NCI-H526 (cell line): Measurements from ENCODE around the gene FMN1.
A peak's percentile ranks its signal among the peaks of the same experiment; 100 is the strongest.
"Not testable (repeated sequence)": the region's sequence is repeated elsewhere in the genome, so short reads cannot be mapped to it uniquely, and the experiment has no call there.

Source experiments
- DNase-seq, 2 experiments: peaks; one replicate each; lab custom pipeline; 2025; lab: John Stamatoyannopoulos, UW

The FMN1 gene

DNA sequence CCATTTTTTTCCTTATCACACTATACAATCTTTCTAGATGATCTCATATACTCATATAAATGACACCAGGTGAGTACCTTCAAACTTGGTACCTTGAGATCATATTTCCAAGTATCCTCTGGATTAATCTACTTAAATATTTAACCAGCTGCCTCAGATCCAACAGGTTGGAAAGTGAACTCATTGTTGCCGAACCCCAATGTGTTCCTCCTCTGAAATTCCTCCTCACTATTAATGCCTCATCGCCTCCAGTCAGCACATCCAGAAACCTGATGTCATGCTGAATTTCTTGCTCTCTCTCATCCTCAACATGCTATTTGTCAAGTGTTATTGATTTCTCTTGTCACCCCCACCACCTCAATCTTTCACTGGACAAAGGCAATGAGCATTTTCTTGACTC lies 221.8 kb downstream of the FMN1 start:
- no peak for DNase-seq

DNA sequence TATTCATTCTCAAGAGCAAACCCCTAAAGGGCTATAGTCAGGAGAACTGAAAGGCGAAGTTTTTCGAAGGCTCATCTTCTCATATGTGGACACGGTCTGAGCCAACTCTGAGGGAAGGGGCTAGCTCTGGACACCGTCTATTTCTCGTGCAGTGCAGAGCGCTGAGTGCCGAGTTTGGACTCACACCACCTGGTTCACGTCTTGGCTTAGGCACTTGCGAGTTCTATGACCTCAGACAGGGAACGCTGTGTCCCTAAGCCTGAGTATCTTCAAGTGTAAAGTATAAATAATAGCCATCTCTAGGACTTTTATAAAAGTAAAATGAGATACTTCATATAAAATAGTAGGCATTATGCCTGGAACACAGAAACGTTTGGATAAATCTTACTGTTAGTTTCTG lies 223.7 kb downstream of the FMN1 start:
- no peak for DNase-seq

DNA sequence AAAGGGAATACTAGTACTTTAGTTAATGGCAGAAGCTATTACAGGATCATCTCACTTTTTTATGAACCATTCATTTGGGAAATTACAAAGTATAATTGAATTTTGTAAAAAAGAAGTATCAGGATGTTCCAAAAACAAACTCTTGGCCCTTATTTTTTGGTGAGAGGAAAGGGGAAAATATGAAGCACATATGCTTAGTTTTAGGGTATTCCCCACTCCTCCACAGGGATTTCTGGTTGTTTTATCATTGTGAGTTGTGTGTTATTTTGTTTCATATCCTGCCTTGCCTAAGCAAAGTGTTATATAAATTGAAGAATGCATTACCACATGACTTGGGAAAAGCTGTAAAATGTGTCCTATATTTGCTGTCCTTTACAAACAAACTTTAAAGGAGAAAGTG lies 227.0 kb downstream of the FMN1 start:
- no peak for DNase-seq

DNA sequence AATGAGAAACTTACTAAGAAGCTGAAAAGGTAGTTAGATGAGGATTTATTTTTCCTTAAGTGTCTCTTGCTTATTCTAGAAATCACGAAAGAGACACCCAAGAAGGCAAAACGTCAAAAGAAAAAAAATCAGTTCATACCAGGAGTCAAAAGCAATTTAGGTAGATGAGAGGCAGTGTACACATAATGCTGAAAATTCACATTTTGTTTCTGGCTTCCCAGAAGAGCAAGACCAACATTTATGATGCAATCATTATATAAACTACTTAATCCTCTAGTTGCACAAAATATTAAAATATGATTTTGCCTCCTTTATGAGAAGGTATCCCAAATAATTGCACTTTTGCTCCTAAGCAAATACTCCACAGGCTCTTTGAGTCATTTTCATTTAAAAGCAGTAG lies 228.0 kb downstream of the FMN1 start:
- no peak for DNase-seq

DNA sequence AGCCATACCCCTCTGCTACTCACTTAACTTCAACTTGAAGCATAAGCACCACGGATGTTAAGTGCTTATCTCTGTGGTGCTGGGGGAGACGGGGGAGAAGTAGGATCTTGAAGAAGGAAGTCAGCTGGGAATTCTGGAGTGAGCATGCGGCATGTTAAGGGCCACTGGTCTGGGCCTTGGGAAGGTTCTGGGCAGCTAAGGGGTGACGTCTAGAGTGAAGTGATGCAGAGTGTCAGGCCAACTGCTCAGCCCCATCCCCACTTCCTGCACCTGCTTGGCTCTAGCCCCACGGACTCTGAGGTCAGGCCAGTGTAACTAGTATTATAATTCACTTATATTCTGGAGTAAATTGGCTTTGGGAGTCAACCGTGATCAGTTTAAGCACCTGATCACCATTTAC lies 228.6 kb downstream of the FMN1 start:
- DNase-seq, result no peak

DNA sequence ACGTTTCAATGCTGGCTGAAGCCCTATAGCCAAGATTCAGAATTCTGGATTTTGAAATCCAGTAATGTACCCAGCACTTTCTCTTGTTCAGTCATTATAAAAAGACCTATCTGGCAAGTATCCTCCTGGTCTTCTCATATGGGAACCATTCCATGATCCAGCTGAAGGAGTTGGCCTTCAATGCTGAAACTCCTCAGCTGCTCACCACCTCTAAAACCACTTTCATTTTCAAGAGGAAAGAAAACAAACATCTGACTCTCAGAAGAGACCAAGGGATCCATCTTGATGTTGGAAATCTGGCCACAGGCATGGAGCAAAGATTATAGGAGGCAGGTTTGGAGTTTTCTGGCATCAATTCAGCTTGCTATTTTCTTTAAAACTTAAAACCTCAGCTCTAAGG lies 235.4 kb downstream of the FMN1 start:
- no peak for DNase-seq

DNA sequence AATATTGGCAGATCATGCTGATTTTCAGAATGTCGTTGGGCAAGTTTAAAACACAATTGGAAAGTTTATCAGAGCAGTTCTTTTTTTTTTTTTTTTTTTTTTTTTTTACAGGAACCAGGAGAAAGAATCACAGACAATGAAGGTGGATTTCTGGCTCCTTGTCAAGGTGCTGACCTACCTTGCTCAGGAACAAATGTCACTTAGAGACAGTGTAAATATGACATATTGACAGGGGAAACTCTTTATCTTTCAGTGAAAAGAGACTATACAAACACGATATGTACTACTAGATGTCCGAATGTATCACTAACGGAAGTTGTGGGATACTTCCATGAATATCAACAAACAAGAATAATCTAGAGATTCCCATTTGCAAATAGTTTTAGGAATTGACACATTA lies 237.3 kb downstream of the FMN1 start:
- no peak for DNase-seq

DNA sequence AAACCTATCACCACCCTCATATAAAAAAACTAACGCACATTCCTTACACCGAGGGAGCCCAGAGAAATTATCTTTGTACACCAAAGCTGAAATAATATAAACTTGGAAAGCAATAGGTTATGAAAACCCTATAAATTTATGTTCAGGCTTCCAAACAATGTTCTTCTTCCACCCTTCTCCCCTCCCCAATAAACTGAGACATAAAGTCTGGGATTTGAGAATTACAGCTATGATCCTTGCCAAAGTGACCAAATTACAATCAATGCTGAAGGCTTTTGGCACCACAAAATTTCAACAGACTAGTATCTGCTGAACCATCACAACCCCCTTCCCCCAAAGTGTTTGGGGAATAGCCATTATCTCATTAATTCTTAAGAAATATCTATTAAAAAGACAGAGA lies 237.8 kb downstream of the FMN1 start:
- no peak for DNase-seq

DNA sequence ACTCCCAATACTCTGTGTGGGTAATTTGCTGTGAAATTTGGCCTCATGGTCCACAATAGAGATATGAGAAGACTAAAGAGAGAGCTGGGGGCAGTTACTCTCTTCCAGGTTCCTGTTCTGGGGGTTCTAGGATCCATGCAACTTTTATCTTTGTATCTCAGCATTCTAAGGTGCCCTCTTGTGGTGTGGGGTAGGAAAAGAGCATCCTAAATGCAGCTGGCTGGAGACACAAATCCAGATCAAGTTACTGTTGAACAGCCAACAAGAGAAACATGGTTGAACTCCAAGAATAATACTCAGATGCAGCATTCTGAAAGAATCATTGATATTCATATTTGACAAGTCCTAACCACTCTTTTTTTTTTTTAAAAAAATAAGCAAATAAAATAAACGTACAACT lies 238.5 kb downstream of the FMN1 start:
- DNase-seq, result peak; percentile 55 to 81

DNA sequence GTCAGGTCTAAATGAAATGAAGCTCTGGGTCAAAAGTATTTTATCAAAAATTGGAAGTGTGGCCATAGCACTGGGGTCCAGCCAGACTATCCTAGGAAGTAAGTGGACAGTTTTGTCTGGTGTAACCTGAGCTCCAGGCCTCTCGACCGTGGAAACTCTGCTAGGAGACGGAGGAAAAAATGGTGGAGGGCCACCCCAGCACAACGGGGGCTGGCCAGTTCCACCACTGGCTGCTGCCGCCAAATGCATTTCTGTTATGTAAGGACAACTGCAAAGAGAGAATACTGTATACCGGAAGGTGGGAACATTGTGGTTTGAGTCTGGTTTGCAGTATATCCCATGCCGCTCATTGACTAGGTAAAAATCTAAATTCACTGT lies 241.0 kb downstream of the FMN1 start:
- no peak for DNase-seq

DNA sequence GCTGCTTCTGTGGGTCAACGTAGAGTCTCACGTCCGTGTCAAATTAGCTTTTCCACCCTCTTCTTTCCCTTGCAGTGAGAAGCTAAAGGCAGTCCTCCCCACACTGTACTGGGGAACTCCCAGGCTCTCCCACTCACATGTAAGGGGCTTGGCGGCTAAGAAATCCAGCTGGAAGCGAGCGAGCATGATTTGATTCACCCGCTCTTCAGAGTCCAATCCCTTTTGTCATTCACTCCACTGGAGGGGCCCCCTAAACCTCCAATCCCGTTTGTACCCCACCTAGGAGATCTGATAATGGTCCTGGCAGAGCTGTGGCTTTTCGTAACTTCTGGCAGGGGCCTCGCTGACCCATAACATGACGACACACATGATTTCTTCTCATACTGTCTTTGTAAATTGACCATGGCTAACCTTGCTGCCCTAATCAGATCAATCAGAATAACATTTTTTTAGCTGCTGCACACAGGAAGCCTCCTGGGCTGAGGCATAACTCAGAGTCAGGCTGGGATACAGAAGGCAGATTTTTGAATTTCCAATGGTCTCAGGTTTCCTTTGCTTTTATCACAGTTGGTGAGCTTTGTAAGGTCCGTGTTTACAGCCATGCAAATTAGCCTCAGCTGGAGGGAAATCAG lies 241.5 kb downstream of the FMN1 start:
- DNase-seq, result peak; percentile 88 to 94

DNA sequence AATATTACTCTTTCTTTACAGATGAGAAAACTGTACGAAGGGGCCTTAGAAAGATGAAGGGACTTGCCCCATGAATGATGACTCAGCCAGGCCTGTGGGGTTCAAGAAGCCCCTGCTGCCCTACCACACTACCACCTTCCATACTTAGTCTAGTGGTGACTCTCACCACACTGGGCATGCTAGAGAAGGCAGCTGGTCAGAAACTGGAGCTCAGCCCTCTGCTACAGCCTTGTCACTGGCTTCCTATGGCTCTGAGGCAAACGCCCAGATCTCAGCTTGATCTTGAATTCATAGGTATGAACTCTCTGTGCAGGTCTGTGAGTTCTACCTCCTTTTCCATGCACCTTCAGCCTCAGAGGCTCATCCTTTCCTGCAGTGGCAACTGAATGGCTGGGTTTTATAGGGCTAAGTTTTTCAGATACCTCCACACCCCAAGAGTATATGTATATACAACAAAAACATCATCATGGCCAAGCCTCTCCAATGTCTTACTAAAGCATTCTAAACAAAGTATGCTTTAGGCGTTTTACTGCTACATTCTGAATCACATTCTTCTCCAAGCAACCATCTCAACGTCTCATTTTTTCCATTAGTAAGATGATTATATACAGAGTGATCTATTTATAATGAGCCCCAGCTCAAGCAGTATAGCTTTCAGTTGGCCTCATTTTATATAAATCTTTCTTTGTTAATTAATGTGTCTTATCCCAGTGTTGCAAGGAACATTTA lies 242.6 kb downstream of the FMN1 start:
- DNase-seq, result peak; percentile 1 to 32

DNA sequence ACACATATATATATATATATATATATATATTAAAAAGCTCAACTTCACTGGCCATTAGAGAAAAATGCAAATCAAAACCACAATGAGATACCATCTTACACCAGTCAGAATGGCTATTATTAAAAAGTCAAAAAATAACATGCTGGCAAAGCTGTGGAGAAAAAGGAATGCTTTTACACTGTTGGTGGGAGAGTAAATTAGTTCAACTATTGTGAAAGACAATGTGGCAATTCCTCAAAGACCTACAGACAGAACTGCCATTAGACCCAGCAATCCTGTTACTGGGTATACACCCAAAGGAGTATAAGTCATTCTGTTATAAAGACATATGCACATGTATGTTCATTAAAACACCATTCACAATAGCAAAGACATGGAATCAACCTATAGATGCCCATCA lies 244.5 kb downstream of the FMN1 start:
- not testable (repeated sequence) for DNase-seq

DNA sequence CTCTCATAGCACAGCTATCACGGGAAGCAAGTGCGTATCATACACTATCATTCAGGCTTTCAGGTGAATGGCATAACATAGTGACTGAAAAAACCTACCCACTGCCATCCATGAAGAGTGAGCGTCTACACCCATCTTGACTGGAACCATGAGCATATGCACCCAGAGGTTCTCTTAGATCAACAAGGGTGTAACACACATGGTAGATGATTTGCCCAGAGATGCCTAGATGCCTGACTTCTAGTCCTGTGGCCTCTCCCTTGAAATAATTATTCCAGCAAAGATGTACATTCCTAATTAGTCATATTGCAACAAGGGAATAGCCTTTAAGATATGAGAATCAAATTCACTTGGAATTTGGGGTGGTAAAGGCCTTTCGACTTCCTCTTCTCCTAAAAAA lies 248.3 kb downstream of the FMN1 start:
- no peak for DNase-seq

DNA sequence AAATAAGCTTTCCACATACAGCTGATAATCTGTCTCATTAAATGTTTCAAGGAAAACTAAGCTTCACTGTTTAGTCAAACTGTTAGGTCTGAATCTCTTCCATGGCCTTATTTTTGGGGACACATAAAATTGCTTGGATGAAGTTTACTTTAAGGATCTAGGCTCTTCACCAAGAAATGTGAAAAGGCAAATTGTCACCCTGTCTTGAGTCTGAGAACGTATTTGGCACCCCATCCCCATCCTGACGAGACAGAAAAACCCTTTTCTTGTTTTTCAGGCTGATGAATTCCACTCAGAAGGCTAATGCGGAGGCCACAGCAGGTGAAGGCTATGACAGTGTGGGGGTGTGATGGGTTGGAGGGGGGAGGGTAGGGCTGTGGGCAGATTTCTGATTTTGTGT lies 250.1 kb downstream of the FMN1 start:
- DNase-seq, result no peak

DNA sequence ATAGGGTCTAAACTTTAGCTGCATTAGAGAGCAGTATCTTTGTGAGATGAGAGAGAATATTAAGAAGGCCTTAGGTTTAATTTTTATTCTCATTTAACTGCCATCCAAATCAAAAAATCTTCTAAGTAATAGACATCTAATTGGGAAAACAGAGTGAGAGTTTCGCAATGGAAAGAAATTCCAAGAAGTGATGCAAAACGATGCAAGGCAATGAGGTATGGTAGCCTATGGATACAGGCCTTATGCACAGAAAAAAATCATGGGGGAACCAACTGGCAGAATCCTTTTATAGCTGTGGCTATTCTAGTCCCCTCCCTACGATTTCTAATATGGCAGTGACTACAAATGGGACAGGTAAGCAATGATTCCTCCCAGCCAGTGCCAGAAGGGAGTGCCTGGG lies 250.8 kb downstream of the FMN1 start:
- DNase-seq, result no peak

DNA sequence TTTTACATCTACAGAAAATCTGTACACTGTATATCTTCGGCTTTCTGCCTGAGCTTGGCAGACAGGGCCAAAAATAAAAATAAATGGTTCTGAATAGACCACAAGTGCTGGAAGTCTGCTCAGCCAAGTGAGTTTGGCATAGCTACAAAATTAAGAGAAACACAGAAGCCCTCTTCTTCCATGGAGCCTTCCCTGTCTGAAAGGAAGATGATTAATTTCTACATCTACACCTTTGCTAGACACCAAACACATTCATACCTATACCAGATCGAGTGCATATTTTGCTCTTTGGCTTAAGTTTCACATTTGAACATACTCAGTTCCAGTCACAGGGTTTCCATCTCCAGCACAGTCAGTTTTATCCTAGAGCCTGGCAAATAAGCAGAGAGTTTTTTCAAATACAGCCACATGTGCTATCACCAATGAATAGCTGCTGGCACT lies 252.1 kb downstream of the FMN1 start:
- DNase-seq, result no peak

DNA sequence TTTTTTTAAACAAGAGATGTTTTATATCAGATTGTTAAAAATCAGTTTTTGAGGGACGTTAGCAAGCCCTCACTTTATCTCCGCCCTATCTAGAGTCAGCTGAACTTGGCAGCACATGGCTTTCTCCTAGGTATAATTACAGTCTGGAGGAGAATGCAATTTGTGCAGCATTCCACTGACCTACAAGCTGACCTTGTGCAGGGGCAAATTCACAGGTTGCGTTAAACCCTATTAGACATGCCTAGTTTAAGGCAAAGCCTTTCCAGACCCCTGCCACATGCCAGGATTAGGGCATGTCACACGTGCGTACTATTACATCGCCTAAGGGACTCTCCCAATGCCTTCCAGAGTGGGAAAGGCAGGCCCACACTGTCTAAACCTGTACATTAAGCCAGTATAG lies 252.7 kb downstream of the FMN1 start:
- DNase-seq, result no peak

DNA sequence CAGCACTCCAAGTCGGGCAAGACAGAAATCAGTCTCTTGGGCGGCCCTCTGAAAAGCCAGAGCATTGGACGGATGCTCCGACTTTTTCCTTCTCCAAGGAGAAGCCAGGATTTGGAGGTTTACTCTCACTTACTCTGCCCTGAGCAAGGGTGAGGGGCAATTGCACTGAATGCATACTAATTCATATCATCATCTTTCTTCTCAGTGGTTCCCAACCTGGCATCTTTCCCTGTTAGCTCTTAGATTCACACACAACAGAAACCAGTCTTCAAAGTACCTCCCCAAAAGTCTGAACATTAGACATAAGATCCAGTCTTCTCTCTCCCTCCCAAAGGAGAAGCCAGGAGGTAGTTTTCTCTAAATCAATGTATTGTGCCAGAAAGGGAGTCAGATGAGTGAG lies 257.5 kb downstream of the FMN1 start:
- no peak for DNase-seq

DNA sequence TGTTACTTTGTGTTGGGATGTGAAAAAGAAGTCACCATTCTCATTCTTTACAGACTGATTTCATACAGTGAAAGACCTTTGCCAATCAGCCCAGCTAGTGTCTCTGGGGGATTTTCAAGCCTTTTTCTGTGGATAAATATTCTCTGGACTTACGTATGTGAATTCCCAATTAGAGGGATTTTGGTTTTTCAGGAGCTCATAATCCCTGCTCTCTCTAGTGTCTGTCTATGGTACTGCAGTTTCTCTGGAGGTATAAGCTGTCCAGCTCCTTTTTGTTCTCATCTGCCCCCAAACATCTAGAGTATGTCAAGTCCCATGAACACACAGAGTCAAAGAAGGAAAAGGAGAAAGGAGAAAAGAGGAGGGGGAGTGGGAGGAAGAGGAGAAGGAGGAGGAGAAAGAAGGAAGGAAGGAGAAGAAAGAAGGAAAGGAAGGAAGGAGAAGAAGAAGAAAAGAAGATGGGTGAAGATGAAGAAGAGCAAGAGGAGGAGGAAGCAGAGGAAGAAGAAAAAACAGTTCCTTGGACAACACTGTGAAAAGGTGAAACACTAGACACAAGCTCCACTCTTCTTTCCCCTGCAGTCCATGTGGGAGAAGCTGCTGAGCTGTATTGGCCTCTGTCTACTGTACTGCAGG lies 258.1 kb downstream of the FMN1 start:
- peak in 1 of 2 experiments; percentile 21 for DNase-seq

DNA sequence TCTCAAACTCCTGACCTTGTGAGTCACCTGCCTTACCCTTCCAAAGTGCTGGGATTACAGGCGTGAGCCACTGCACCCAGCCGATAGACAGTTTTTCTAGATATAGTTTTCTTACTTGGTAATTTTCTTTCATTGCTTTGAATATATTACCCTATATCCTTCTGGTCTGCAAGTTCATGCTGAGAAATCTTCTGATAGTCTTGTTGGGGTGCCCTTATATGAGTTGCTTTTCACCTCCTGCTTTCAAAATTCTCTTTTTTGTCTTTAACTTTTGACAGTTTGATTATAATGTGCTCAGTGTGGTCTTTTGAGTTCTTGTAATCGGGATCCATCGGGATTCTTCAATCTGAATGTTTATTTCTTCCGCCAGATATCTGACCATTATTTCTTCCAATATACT lies 259.4 kb downstream of the FMN1 start:
- no peak for DNase-seq

DNA sequence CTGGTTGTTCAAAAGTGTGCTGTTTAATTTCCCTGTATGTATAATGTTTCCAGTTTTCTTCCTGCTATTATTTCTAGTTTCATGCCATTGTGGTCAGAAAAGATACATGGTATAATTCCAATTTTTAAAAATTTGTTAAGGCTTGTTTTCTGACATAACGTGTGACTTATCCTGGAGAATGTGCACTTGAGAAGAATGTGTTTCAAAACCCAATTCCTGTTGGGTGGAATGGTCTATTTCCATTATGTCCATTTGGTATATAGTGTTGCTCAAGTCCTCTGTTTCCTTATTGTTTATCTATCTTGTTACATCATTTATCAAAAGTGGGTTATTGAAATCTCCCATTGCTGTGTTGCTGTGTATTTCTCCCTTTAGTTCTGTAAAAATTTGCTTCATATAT lies 261.3 kb downstream of the FMN1 start:
- DNase-seq, result no peak

DNA sequence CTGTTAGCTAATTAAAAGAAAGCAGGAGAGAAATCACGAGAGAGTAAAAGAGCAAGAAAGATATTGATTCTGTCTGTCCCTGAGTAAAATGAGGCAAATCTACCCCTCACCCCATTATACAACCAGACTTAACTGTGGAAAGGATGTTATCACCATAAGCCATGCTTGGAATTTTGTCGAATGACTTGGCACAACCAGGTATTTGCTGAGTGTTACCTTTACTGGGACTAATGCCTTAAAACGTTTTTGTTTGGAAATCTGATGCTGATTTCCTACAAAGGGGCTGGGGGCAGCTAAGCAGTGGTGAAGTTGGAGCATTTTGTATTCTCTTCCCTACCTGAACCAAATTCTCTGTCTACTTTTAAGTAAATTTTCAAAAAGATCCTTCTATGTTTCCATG lies 265.6 kb downstream of the FMN1 start:
- DNase-seq, result no peak

DNA sequence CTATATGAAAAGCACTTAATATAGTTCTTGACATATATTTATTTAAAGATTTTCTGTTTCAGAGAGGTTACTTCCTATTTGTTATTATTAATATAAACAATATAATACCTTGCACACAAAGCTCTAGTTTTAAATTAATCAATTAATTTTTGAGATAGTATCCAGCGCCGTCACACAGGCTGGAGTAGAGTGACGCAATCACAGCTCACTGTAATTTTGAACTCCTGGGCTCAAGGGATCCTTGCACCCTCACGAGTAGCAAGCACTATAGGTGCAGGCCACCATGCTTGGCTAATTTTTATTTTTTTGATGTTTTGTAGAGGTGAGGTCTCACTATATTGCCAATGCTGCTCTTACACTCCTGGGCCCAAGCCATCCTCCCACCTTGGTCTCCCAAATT lies 267.4 kb downstream of the FMN1 start:
- DNase-seq, result no peak
